Coronary artery (tissue), 2 donors: ENCODE results near the gene PCDHGB1.

Source experiments
- DNase-seq: peaks from one replicate; pipeline ENCODE4 v3.0.0-alpha.2; 2017; ENCODE audit warnings: low spot score
- H3K27ac ChIP-seq, 2 donors: fragments of 200-600 bp; sonication (generic); one replicate each; pipeline ENCODE4 v1.5.1; 2016 to 2019
- H3K4me3 ChIP-seq: fragments of 200-600 bp; sonication (generic); 2 replicates; pipeline ENCODE4 v1.5.1; 2016; ENCODE audit warnings: mild to moderate bottlenecking, moderate library complexity
- CTCF ChIP-seq: fragments of 200-600 bp; sonication (generic); IDR thresholded peaks from one replicate; pipeline ENCODE4 v1.5.1; 2019; ENCODE audit warnings: antibody characterized with exemption

Gene PCDHGB1

GRCh38 chr5:141399555-141400258 is 49.8 kb downstream of the PCDHGB1 start:
- TF ChIP-seq CTCF, result no peak
- Histone ChIP-seq H3K4me3 (peak overlapping the region; percentile 53), H3K27ac (no peak overlapping the region)
- DNase-seq, result no peak
